T-helper 1 cell treated with Interleukin-12 subunit alpha and Interleukin-12 subunit beta and Interleukin-4 antibody, amounts not matched to agents 30 μg/mL and 1 μg/mL, for 36 hours (primary cell): ENCODE results near the gene LANCL2.
A peak's percentile ranks its signal among the peaks of the same experiment; 100 is the strongest.
"Not testable (repeated sequence)": the region's sequence is repeated elsewhere in the genome, so short reads cannot be mapped to it uniquely, and the experiment has no call there.

Experiments used
- H3K27ac Mint-ChIP-seq: one replicate; pipeline ENCODE4 v1.8.0; 2021; ENCODE audit warnings: mild to moderate bottlenecking, mixed read lengths
- H3K27me3 Mint-ChIP-seq: one replicate; pipeline ENCODE4 v1.8.0; 2021; ENCODE audit warnings: low read depth, mixed read lengths
- H3K36me3 Mint-ChIP-seq: one replicate; pipeline ENCODE4 v1.8.0; 2021; ENCODE audit warnings: low read depth, mixed read lengths
- H3K4me1 Mint-ChIP-seq: one replicate; pipeline ENCODE4 v1.8.0; 2021; ENCODE audit warnings: low read depth, mixed read lengths
- H3K4me3 Mint-ChIP-seq: one replicate; pipeline ENCODE4 v1.8.0; 2021; ENCODE audit warnings: mild to moderate bottlenecking, moderate library complexity, mixed read lengths
- H3K9me3 Mint-ChIP-seq: one replicate; pipeline ENCODE4 v1.8.0; 2021; ENCODE audit warnings: mixed read lengths

The LANCL2 gene

GRCh38 chr7:55472406-55472805 lies 107.3 kb downstream of the LANCL2 start:
- H3K27me3 Mint-ChIP-seq, H3K27ac Mint-ChIP-seq, H3K4me3 Mint-ChIP-seq, H3K9me3 Mint-ChIP-seq: not testable (repeated sequence)
- Mint-ChIP-seq H3K4me1 (peaks cover 63% of the 10 kb centered on the region), H3K36me3 (peaks cover 47% of the 10 kb centered on the region)

- peaks cover 49% of the 10 kb centered on the region for H3K36me3 Mint-ChIP-seq
- H3K27me3 Mint-ChIP-seq = no peaks in the 10 kb centered on the region
- H3K4me1 Mint-ChIP-seq = peaks cover 65% of the 10 kb centered on the region
- no peak overlapping the region for H3K27ac Mint-ChIP-seq
- H3K9me3 Mint-ChIP-seq = no peaks in the 10 kb centered on the region
- no peak overlapping the region for H3K4me3 Mint-ChIP-seq
Observed at GRCh38 chr7:55472928-55473725, 108.0 kb downstream of the LANCL2 start.

GRCh38 chr7:55473932-55474331 lies 108.8 kb downstream of the LANCL2 start:
- peak overlapping the region; percentile 58 for H3K27ac Mint-ChIP-seq
- H3K36me3 Mint-ChIP-seq = peaks cover 47% of the 10 kb centered on the region
- H3K4me1 Mint-ChIP-seq = peaks cover 65% of the 10 kb centered on the region
- no peaks in the 10 kb centered on the region for H3K27me3 Mint-ChIP-seq
- no peaks in the 10 kb centered on the region for H3K9me3 Mint-ChIP-seq
- peak overlapping the region; percentile 69 for H3K4me3 Mint-ChIP-seq

GRCh38 chr7:55474944-55475854 lies 110.1 kb downstream of the LANCL2 start:
- Mint-ChIP-seq H3K9me3 (no peaks in the 10 kb centered on the region), H3K27ac (peak overlapping the region; percentile 75), H3K4me3 (peak overlapping the region; percentile 69), H3K36me3 (peaks cover 47% of the 10 kb centered on the region), H3K4me1 (peaks cover 54% of the 10 kb centered on the region), H3K27me3 (no peaks in the 10 kb centered on the region)

- Mint-ChIP-seq H3K9me3 (no peaks in the 10 kb centered on the region), H3K4me1 (peaks cover 56% of the 10 kb centered on the region), H3K27ac (peak overlapping the region; percentile 75), H3K36me3 (peaks cover 48% of the 10 kb centered on the region), H3K27me3 (no peaks in the 10 kb centered on the region), H3K4me3 (peak overlapping the region; percentile 69)
Observed at GRCh38 chr7:55475855-55476803, 111.0 kb downstream of the LANCL2 start.

GRCh38 chr7:55476852-55477780 lies 112.0 kb downstream of the LANCL2 start:
- H3K9me3 Mint-ChIP-seq = no peaks in the 10 kb centered on the region
- H3K4me3 Mint-ChIP-seq = no peak overlapping the region
- H3K27me3 Mint-ChIP-seq = no peaks in the 10 kb centered on the region
- peaks cover 46% of the 10 kb centered on the region for H3K36me3 Mint-ChIP-seq
- peaks cover 57% of the 10 kb centered on the region for H3K4me1 Mint-ChIP-seq
- peak overlapping the region; percentile 29 for H3K27ac Mint-ChIP-seq

- no peaks in the 10 kb centered on the region for H3K27me3 Mint-ChIP-seq
- no peaks in the 10 kb centered on the region for H3K9me3 Mint-ChIP-seq
- H3K36me3 Mint-ChIP-seq = peaks cover 46% of the 10 kb centered on the region
- H3K4me1 Mint-ChIP-seq = peaks cover 61% of the 10 kb centered on the region
- H3K27ac Mint-ChIP-seq = peak overlapping the region; percentile 19
- H3K4me3 Mint-ChIP-seq = no peak overlapping the region
Observed at GRCh38 chr7:55477781-55478374, 112.7 kb downstream of the LANCL2 start.

- H3K27ac Mint-ChIP-seq = no peak overlapping the region
- H3K9me3 Mint-ChIP-seq = no peaks in the 10 kb centered on the region
- peaks cover 67% of the 10 kb centered on the region for H3K4me1 Mint-ChIP-seq
- no peaks in the 10 kb centered on the region for H3K27me3 Mint-ChIP-seq
- no peak overlapping the region for H3K4me3 Mint-ChIP-seq
- peaks cover 46% of the 10 kb centered on the region for H3K36me3 Mint-ChIP-seq
Observed at GRCh38 chr7:55478700-55479099, 113.6 kb downstream of the LANCL2 start.

GRCh38 chr7:55481155-55481554 lies 116.0 kb downstream of the LANCL2 start:
- peaks cover 41% of the 10 kb centered on the region for H3K36me3 Mint-ChIP-seq

GRCh38 chr7:55483046-55483445 lies 117.9 kb downstream of the LANCL2 start:
- H3K27ac Mint-ChIP-seq = peak overlapping the region; percentile 18
- H3K4me1 Mint-ChIP-seq = peaks cover 56% of the 10 kb centered on the region
- H3K9me3 Mint-ChIP-seq = no peaks in the 10 kb centered on the region
- H3K4me3 Mint-ChIP-seq = no peak overlapping the region
- no peaks in the 10 kb centered on the region for H3K27me3 Mint-ChIP-seq
- H3K36me3 Mint-ChIP-seq = peaks cover 45% of the 10 kb centered on the region

More at GRCh38 chr7:55481155-55481554, 116.0 kb downstream of the LANCL2 start:
- peaks cover 62% of the 10 kb centered on the region for H3K4me1 Mint-ChIP-seq
- H3K27ac Mint-ChIP-seq = peak overlapping the region; percentile 13
- no peaks in the 10 kb centered on the region for H3K9me3 Mint-ChIP-seq
- H3K27me3 Mint-ChIP-seq = no peaks in the 10 kb centered on the region
- H3K4me3 Mint-ChIP-seq = peak overlapping the region; percentile 8
